Right atrium auricular region (tissue), 2 donors: ENCODE results near the gene RHOT2. TPM values are rescaled to one million over a fixed set of nuclear protein-coding genes. Genes with fewer than 3 reads are reported as not detected.
A peak's percentile ranks its signal among the peaks of the same experiment; 100 is the strongest.

Source experiments
- DNase-seq: peaks from one replicate; pipeline ENCODE4 v3.0.0-alpha.2; 2019; ENCODE audit warnings: low spot score
- H3K27ac ChIP-seq, 2 donors: fragments of 200-600 bp; sonication (generic); 1 replicate in 1 of 2; 2 replicates in 1 of 2; pipeline ENCODE4 v1.5.1; 2016 to 2019
- H3K27me3 ChIP-seq, 2 donors: fragments of 200-600 bp; sonication (generic); one replicate each; pipeline versions ENCODE4 v1.5.1 to v1.6.0; 2017 to 2019
- H3K36me3 ChIP-seq: fragments of 200-600 bp; sonication (generic); one replicate; pipeline ENCODE4 v1.5.1; 2016
- H3K4me1 ChIP-seq, 2 donors: fragments of 200-600 bp; sonication (generic); one replicate each; pipeline versions ENCODE4 v1.5.1 to v1.6.0; 2017 to 2019
- H3K4me3 ChIP-seq, 2 donors: fragments of 200-600 bp; sonication (generic); 1 replicate in 1 of 2; 2 replicates in 1 of 2; pipeline ENCODE4 v1.5.1; 2017 to 2019; ENCODE audit warnings: mild to moderate bottlenecking in 1 of 2, moderate library complexity in 1 of 2
- H3K9me3 ChIP-seq, 2 donors: fragments of 200-600 bp; sonication (generic); one replicate each; pipeline ENCODE4 v1.5.1; 2019
- CTCF ChIP-seq, 2 donors: fragments of 200-600 bp; sonication (generic); IDR thresholded peaks; one replicate each; pipeline ENCODE4 v1.5.1; 2019; ENCODE audit warnings: antibody characterized with exemption in 2 of 2
- total RNA-seq, 2 donors: library from RNA; depleted of rRNA; stranded (reverse); fragments of >200 nt; gene quantifications; one replicate each; pipeline ENCODE4 v1.1.0, GENCODE V29; 2016

Gene RHOT2
- total RNA-seq, 2 donors from 2014 or later = 37.8 to 42.8 TPM

GRCh38 chr16:694187-694862 is 26.4 kb downstream of the RHOT2 start:
- TF ChIP-seq CTCF (IDR thresholded peaks at IDR 0.05) = no peak
- Histone ChIP-seq H3K4me1 (peaks cover 0 to 35% of the 10 kb centered on the region in 2 donors), H3K36me3 (no peaks in the 10 kb centered on the region), H3K4me3 (peak overlapping the region in 1 of 2 donors; percentile 21), H3K9me3 (no peaks in the 10 kb centered on the region), H3K27ac (no peak overlapping the region), H3K27me3 (peaks cover 17 to 25% of the 10 kb centered on the region in 2 donors)
- DNase-seq = no peak

GRCh38 chr16:694863-695354 is 27.0 kb downstream of the RHOT2 start:
- Histone ChIP-seq H3K4me3 (peak overlapping the region in 1 of 2 donors; percentile 21), H3K27ac (no peak overlapping the region), H3K36me3 (no peaks in the 10 kb centered on the region), H3K9me3 (no peaks in the 10 kb centered on the region), H3K27me3 (peaks cover 17 to 25% of the 10 kb centered on the region in 2 donors), H3K4me1 (peaks cover 0 to 29% of the 10 kb centered on the region in 2 donors)
- no peak for TF ChIP-seq CTCF (IDR thresholded peaks at IDR 0.05)
- DNase-seq = no peak

- H3K9me3 ChIP-seq = no peaks in the 10 kb centered on the region
- no peak for DNase-seq
- no peak for TF ChIP-seq CTCF (IDR thresholded peaks at IDR 0.05)
- H3K36me3 ChIP-seq = no peaks in the 10 kb centered on the region
- H3K4me1 ChIP-seq = peaks cover 0 to 33% of the 10 kb centered on the region in 2 donors
- no peak overlapping the region for H3K27ac ChIP-seq
- H3K4me3 ChIP-seq = peak overlapping the region in 1 of 2 donors; percentile 21
- peaks cover 17 to 28% of the 10 kb centered on the region in 2 donors for H3K27me3 ChIP-seq
Measured at GRCh38 chr16:695355-696089, 27.6 kb downstream of the RHOT2 start.

- no peak for DNase-seq
- no peak overlapping the region for H3K4me3 ChIP-seq
- H3K4me1 ChIP-seq = peaks cover 0 to 30% of the 10 kb centered on the region in 2 donors
- no peaks in the 10 kb centered on the region for H3K9me3 ChIP-seq
- H3K27ac ChIP-seq = no peak overlapping the region
- H3K36me3 ChIP-seq = no peaks in the 10 kb centered on the region
- H3K27me3 ChIP-seq = peaks cover 17 to 43% of the 10 kb centered on the region in 2 donors
- TF ChIP-seq CTCF (IDR thresholded peaks at IDR 0.05) = no peak
Measured at GRCh38 chr16:698911-699671, 31.2 kb downstream of the RHOT2 start.

GRCh38 chr16:700684-701584 is 33.0 kb downstream of the RHOT2 start:
- no peak for TF ChIP-seq CTCF (IDR thresholded peaks at IDR 0.05)
- Histone ChIP-seq H3K27me3 (peaks cover 4 to 39% of the 10 kb centered on the region in 2 donors), H3K36me3 (no peaks in the 10 kb centered on the region), H3K4me3 (no peak overlapping the region), H3K4me1 (peaks cover 0 to 20% of the 10 kb centered on the region in 2 donors), H3K27ac (no peak overlapping the region), H3K9me3 (no peaks in the 10 kb centered on the region)
- DNase-seq = no peak
